GM12878 (cell line): ENCODE results near the gene C1orf50.

Experiments
- HCFC1 ChIP-seq: fragments of 150-350 bp; IDR thresholded peaks from 2 replicates; pipeline ENCODE4 v1.6.1; 2014; ENCODE audit warnings: low read length
- NFYA ChIP-seq: IDR thresholded peaks from 2 replicates; pipeline ENCODE4 v1.6.1; 2011; ENCODE audit warnings: low read depth, mild to moderate bottlenecking, low read length, improper control_type of control experiment, borderline replicate concordance
- POLR2A ChIP-seq: IDR thresholded peaks from 2 replicates; pipeline ENCODE4 v1.6.1; 2011; ENCODE audit warnings: low read depth, mild to moderate bottlenecking, low read length
- RCOR1 ChIP-seq: conservative IDR thresholded peaks from 2 replicates; pipeline ENCODE4 v1.6.1; 2012; ENCODE audit warnings: low read depth, low read length, improper control_type of control experiment
- SUPT20H ChIP-seq: IDR thresholded peaks from 2 replicates; pipeline ENCODE4 v1.6.1; 2011; ENCODE audit warnings: low read depth, mild to moderate bottlenecking, low read length, moderate library complexity, borderline replicate concordance; ENCODE audit not compliant: control insufficient read depth
- ZNF274 ChIP-seq: IDR thresholded peaks from one replicate; pipeline ENCODE4 v1.8.0; 2011; ENCODE audit not compliant: insufficient read length, insufficient read depth
- ZSCAN29 ChIP-seq: fragments of 450-650 bp; IDR thresholded peaks from 2 replicates; pipeline ENCODE4 v1.6.1; 2017; ENCODE audit warnings: mild to moderate bottlenecking, moderate library complexity
- TF ChIP-seq, protein P1 (sequence below), 3 experiments: IDR thresholded peaks in 2 of 3; conservative IDR thresholded peaks in 1 of 3; 2 replicates each; pipeline ENCODE4 v1.5.1; 2011; ENCODE audit warnings: low read depth in 3 of 3, low read length in 3 of 3, mild to moderate bottlenecking in 3 of 3, control low read depth in 2 of 3, moderate library complexity in 2 of 3, inconsistent platforms in 1 of 3, mixed read lengths in 1 of 3; ENCODE audit not compliant: control insufficient read depth in 2 of 3, insufficient read depth in 1 of 3; ENCODE audit errors: extremely low read depth in 1 of 3
- TF ChIP-seq, protein P2 (sequence below): IDR thresholded peaks from 2 replicates; pipeline ENCODE4 v1.6.1; 2012; ENCODE audit warnings: mild to moderate bottlenecking, low read depth, low read length
- TF ChIP-seq, protein P3 (sequence below): fragments of 450-650 bp; IDR thresholded peaks from 2 replicates; pipeline ENCODE4 v1.6.1; 2014; ENCODE audit warnings: mild to moderate bottlenecking

DNA sequence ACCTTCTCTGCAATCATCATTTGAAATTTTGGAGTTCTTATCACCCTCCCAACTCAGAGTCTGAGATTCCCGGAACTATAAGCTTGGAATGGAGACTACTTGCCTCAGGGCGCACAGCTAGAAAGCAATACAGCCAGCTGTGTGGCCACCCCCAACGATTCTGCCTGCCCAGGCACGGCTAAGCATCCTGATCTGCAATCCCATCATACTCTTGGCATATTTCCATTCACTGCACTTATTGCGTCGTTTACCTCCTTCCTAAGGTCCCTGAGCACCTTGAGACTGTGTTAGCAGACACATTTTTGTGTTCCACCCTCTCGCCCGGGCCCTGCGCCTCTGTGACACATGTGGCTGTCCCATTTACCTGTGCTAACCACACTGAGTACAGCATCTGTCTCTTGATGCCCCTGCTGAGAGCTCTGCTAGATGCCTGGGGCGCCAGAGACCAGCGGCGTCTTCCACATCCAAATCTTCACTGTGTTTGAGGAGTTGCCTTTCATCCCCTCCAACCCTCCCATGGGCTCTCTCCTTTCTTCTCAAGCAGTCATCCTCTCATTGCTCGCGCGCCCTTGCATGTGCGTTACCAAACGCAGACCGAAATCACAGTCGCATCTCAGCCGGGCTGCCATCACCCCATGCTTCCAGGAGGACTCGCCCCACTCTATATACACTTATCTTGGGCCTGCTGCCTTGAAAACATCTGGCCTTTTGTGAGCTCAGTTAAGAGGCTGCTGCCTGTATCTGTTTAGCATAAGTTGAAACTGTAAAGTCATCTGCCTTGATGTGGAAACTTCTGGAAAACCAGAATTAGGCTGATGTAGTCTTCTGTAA is 23.5 kb upstream of the C1orf50 start:
- no peak for TF ChIP-seq ZNF274
- no peak for TF ChIP-seq POLR2A
- TF ChIP-seq, protein P1, sequence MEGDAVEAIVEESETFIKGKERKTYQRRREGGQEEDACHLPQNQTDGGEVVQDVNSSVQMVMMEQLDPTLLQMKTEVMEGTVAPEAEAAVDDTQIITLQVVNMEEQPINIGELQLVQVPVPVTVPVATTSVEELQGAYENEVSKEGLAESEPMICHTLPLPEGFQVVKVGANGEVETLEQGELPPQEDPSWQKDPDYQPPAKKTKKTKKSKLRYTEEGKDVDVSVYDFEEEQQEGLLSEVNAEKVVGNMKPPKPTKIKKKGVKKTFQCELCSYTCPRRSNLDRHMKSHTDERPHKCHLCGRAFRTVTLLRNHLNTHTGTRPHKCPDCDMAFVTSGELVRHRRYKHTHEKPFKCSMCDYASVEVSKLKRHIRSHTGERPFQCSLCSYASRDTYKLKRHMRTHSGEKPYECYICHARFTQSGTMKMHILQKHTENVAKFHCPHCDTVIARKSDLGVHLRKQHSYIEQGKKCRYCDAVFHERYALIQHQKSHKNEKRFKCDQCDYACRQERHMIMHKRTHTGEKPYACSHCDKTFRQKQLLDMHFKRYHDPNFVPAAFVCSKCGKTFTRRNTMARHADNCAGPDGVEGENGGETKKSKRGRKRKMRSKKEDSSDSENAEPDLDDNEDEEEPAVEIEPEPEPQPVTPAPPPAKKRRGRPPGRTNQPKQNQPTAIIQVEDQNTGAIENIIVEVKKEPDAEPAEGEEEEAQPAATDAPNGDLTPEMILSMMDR (IDR thresholded peaks at IDR 0.05 in 2 of 3, conservative IDR thresholded peaks at IDR 0.05 in 1 of 3; ENCODE audit: control insufficient read depth in 2 of 3, extremely low read depth in 1 of 3, insufficient read depth in 1 of 3, low read depth in 3 of 3, low read length in 3 of 3) = no peak
- TF ChIP-seq, protein P2, sequence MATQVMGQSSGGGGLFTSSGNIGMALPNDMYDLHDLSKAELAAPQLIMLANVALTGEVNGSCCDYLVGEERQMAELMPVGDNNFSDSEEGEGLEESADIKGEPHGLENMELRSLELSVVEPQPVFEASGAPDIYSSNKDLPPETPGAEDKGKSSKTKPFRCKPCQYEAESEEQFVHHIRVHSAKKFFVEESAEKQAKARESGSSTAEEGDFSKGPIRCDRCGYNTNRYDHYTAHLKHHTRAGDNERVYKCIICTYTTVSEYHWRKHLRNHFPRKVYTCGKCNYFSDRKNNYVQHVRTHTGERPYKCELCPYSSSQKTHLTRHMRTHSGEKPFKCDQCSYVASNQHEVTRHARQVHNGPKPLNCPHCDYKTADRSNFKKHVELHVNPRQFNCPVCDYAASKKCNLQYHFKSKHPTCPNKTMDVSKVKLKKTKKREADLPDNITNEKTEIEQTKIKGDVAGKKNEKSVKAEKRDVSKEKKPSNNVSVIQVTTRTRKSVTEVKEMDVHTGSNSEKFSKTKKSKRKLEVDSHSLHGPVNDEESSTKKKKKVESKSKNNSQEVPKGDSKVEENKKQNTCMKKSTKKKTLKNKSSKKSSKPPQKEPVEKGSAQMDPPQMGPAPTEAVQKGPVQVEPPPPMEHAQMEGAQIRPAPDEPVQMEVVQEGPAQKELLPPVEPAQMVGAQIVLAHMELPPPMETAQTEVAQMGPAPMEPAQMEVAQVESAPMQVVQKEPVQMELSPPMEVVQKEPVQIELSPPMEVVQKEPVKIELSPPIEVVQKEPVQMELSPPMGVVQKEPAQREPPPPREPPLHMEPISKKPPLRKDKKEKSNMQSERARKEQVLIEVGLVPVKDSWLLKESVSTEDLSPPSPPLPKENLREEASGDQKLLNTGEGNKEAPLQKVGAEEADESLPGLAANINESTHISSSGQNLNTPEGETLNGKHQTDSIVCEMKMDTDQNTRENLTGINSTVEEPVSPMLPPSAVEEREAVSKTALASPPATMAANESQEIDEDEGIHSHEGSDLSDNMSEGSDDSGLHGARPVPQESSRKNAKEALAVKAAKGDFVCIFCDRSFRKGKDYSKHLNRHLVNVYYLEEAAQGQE = no peak
- no peak for TF ChIP-seq ZSCAN29
- TF ChIP-seq RCOR1 = no peak
- no peak for TF ChIP-seq NFYA
- TF ChIP-seq SUPT20H = no peak
- TF ChIP-seq HCFC1 = no peak
- TF ChIP-seq, protein P3, sequence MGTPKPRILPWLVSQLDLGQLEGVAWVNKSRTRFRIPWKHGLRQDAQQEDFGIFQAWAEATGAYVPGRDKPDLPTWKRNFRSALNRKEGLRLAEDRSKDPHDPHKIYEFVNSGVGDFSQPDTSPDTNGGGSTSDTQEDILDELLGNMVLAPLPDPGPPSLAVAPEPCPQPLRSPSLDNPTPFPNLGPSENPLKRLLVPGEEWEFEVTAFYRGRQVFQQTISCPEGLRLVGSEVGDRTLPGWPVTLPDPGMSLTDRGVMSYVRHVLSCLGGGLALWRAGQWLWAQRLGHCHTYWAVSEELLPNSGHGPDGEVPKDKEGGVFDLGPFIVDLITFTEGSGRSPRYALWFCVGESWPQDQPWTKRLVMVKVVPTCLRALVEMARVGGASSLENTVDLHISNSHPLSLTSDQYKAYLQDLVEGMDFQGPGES = no peak
